Measurements from ENCODE around the gene KMT2B.
A peak's percentile ranks its signal among the peaks of the same experiment; 100 is the strongest.

The KMT2B gene

GRCh38 chr19:35715981-35716800, 1.6 kb upstream of the KMT2B start:
- Histone ChIP-seq H3K4me1 (ENCODE audit: control insufficient read depth, insufficient read depth, low read length) (peaks cover 23% of the 10 kb centered on the region), H3K4me3 (ENCODE audit: low read depth, low read length) (peak overlapping the region; percentile 44), H3K36me3 (ENCODE audit: control insufficient read depth in 2 of 2, insufficient read depth in 1 of 2, low read length in 2 of 2) (peaks cover 17 to 19% of the 10 kb centered on the region in 2 experiments), H3K27ac (ENCODE audit: extremely low read depth, low read depth, low read length) (peak overlapping the region; percentile 93), H3K9me3 (ENCODE audit: control insufficient read depth, insufficient read depth, low read depth, low read length) (no peaks in the 10 kb centered on the region)
- CTCF ChIA-PET, result interaction anchor here (0.6 to 6.0 kb wide), 17 partner anchors 12 to 499 kb away, joined by 3 to 119 read pairs (median 4); partner anchors contain the start of genes PSENEN, U2AF1L4 and ZBTB32
- POLR2A ChIA-PET, result interaction anchor here (1.0 kb wide), 1 partner anchor 9 kb away, joined by 3 read pairs; no protein-coding TSS in a partner anchor
- TF ChIP-seq ZNF777 (tag by site-specific recombination; IDR thresholded peaks at IDR 0.05; ENCODE audit: borderline replicate concordance), result no peak
- 0 out of 2 replicates have a peak, but pooled peaks have one; percentile 19 for TF ChIP-seq ZNF645 (tag by site-specific recombination; IDR thresholded peaks at IDR 0.05)
- peak; percentile 45; the same call in 1 of the 2 replicates for TF ChIP-seq ZNF148 (tag by site-specific recombination; IDR thresholded peaks at IDR 0.05; ENCODE audit: borderline replicate concordance)
- TF ChIP-seq ZBTB7A (tag by site-specific recombination; IDR thresholded peaks at IDR 0.05; ENCODE audit: low read depth), result peak; percentile 60; the same call in 1 of the 2 replicates
- TF ChIP-seq ZNF341 (tag by site-specific recombination; IDR thresholded peaks at IDR 0.05; ENCODE audit: low read depth), result peak; percentile 32; the same call in 1 of the 2 replicates
- no peak for TF ChIP-seq MZF1 (tag by site-specific recombination; IDR thresholded peaks at IDR 0.05; ENCODE audit: borderline replicate concordance)
- TF ChIP-seq PBX3 (CRISPR knock-in tag; IDR thresholded peaks at IDR 0.05), result peak; percentile 69; the same call in 1 of the 2 replicates
- TF ChIP-seq ZNF791 (tag by site-specific recombination; IDR thresholded peaks at IDR 0.05), result no peak
- no peak for TF ChIP-seq ZNF292 (tag by site-specific recombination; IDR thresholded peaks at IDR 0.05; ENCODE audit: borderline replicate concordance, low read depth)
- TF ChIP-seq ZNF747 (tag by site-specific recombination; IDR thresholded peaks at IDR 0.05), result 0 out of 2 replicates have a peak, but pooled peaks have one; percentile 23
- peak; percentile 29; the same call in 1 of the 2 replicates for TF ChIP-seq ZNF600 (tag by site-specific recombination; IDR thresholded peaks at IDR 0.05)
- peak; percentile 37; the same call in 1 of the 2 replicates for TF ChIP-seq ZNF311 (tag by site-specific recombination; IDR thresholded peaks at IDR 0.05; ENCODE audit: borderline replicate concordance)

- H3K4me1 ChIP-seq (ENCODE audit: control insufficient read depth, insufficient read depth, low read length), result peaks cover 23% of the 10 kb centered on the region
- ChIA-PET CTCF (interaction anchor here (1.0 to 6.0 kb wide), 2 partner anchors 22 to 29 kb away, joined by 5 to 119 read pairs; partner anchors contain the start of genes PSENEN and U2AF1L4), POLR2A (interaction anchor here (2.3 kb wide), 1 partner anchor 31 kb away, joined by 16 read pairs; the partner anchor contains the start of gene LIN37)
- H3K4me3 ChIP-seq (ENCODE audit: low read depth, low read length), result peak overlapping the region; percentile 44
- peaks cover 26 to 27% of the 10 kb centered on the region in 2 experiments for H3K36me3 ChIP-seq (ENCODE audit: control insufficient read depth in 2 of 2, insufficient read depth in 1 of 2, low read length in 2 of 2)
- peak overlapping the region; percentile 93 for H3K27ac ChIP-seq (ENCODE audit: extremely low read depth, low read depth, low read length)
- no peaks in the 10 kb centered on the region for H3K9me3 ChIP-seq (ENCODE audit: control insufficient read depth, insufficient read depth, low read depth, low read length)
- no peak for TF ChIP-seq ZNF274 (IDR thresholded peaks at IDR 0.05; ENCODE audit: low read length)
- TF ChIP-seq ZNF274 (tag by site-specific recombination; IDR thresholded peaks at IDR 0.05; ENCODE audit: borderline replicate concordance), result no peak
- TF ChIP-seq ZBTB48 (tag by site-specific recombination; IDR thresholded peaks at IDR 0.05), result peak; percentile 82
- no peak for TF ChIP-seq SETDB1 (IDR thresholded peaks at IDR 0.05; ENCODE audit: insufficient read length, low read length)
- TF ChIP-seq ZNF202 (tag by site-specific recombination; IDR thresholded peaks at IDR 0.05; ENCODE audit: borderline replicate concordance), result no peak
- TF ChIP-seq ZNF704 (tag by site-specific recombination; IDR thresholded peaks at IDR 0.05), result no peak
- TF ChIP-seq ZBTB44 (tag by site-specific recombination; IDR thresholded peaks at IDR 0.05), result peak; percentile 67
These were observed 770 bp upstream of the KMT2B start for GRCh38 chr19:35716801-35717664.
